HG03558 (cell line): ENCODE results near the gene LY6G6F.
"Not testable (repeated sequence)": the region's sequence is repeated elsewhere in the genome, so short reads cannot be mapped to it uniquely, and the experiment has no call there.

Source experiments
- ATAC-seq: cut with Tn5 transposase; IDR thresholded peaks from one replicate; pipeline ENCODE4 v1.9.1; 2021; ENCODE audit warnings: moderate number of reproducible peaks; ENCODE audit not compliant: unreplicated experiment; ENCODE audit errors: extremely low read depth

LY6G6F gene

DNA sequence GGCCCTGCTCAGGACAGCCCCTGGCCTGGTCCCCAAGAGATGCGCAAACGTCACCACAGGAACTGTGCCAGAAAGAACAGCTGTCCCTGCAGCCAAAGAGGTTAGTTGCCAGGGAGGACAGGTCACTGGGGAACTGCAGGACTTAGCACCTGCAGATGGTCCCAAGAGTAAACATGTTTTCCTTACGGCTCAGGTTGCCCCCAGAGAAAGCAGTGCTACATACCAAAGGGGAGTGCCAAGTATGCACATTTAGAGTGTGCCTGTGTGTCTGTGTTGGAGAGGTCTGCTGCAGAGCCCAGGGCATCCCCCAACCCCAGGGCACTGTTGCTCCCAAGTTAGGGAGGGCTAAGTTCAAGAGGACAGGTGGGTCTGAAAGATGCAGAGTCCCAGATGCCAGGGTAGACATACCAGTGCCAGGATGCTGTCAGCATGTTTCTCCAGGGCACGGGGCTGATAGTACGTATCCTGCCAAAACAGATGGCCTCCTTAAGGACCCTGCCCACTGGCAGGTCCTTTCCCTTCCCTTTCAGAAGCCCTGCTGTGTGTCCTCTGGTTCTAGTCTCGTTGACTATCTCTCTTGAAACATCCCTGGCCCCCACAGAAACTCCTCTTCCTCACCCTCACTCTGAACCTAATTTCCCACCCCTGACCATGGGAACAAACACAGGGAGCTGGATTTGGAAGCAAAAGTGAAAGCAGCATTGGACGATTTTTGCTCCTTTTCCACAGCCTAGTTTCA lies 4.8 kb upstream of the LY6G6F start:
- ATAC-seq: no peak

DNA sequence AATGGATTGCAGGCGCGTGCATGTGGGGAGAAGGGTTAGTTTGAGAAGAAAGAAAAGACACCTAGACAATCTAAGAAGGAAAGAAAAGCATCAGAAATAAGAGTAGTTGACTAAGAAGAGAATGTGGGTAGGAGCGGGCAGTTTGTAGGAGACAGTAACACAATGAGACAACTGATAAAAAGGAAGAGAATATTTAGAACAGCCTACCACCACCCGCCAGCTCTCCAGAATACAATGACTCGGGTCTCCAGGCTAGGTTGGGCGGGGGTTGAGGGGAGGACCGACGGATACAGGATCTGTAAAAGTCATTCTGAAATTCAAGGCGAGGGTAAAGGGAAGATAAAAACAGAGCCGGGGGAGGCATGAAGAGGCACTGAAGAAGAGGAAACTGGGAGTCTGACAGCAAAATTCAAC lies 4.3 kb upstream of the LY6G6F start:
- ATAC-seq: no peak

DNA sequence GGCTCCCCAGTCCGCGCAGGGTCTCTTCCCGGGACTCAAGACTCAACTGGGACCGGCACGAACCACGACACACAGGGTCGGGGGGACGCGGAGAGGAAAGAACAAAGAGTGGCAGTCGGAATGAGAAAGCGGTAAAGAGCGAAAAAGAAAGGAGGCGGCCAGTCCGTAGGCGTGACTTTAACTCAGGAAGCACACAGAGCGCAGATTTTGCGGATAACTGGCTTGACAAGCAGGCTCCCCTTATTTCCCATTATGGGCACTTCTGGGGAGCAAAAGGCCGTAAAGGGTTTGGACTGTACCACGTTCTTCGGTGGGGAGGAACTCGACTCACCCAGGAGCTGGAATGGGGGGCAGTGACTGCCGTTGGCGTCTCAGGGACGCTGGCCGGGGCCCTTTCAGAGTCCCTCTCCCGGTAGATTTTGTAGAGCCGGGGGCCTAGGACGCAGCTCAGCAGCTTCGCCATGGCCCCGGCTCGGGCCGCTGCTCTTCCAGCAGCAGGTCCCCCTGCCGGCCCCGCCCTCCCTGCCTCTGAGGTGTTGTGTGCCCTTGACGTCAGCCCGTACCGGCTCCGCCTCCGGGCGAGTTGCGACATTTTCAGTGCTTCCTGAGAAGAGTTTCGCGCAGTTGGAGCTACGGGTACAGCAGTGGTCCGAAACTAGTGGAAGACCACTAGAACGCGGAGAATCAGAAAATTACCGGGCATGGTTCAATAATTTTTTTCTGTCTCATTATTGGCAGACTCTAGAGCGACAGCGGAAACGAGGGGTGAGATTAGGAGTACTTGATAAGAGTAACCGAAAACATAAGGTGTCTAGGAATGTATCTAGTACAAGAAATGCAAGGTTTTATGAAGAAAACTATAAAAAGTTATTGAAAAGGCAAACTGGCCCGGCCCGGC lies 3.6 kb upstream of the LY6G6F start, which contains the start of gene ABHD16A:
TSS of gene ABHD16A (minus strand) at position 506 of the 898 bp plus-strand sequence. CDS start at position 463, 43 bp downstream.
- peak; percentile 80 for ATAC-seq

DNA sequence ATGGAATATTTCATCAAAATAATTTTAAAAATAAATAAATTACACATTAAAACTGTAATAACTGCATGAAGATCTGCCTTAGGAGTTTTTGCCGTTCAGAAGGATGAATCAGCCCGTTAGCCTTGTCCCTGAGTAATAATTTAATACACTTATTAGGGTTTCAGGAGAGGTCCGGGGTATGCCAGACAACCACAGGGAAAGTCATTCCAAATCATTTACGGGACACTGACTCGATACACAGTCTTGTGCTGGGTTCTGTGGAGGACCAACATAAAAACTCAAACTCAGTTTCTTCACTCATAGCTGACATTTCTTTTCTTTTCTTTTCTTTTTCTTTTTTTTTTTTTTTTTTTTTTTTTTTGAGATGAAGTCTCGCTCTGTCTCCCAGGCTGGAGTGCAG lies 735 bp upstream of the LY6G6F start:
- no peak for ATAC-seq

DNA sequence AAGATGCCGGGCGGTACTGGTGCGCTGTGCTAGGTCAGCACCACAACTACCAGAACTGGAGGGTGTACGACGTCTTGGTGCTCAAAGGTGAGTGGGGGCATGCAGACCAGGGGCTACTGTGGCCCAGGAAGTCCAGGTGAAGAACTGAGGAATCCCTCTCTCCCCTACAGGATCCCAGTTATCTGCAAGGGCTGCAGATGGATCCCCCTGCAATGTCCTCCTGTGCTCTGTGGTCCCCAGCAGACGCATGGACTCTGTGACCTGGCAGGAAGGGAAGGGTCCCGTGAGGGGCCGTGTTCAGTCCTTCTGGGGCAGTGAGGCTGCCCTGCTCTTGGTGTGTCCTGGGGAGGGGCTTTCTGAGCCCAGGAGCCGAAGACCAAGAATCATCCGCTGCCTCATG lies 1.0 kb downstream of the LY6G6F start:
- ATAC-seq: no peak

DNA sequence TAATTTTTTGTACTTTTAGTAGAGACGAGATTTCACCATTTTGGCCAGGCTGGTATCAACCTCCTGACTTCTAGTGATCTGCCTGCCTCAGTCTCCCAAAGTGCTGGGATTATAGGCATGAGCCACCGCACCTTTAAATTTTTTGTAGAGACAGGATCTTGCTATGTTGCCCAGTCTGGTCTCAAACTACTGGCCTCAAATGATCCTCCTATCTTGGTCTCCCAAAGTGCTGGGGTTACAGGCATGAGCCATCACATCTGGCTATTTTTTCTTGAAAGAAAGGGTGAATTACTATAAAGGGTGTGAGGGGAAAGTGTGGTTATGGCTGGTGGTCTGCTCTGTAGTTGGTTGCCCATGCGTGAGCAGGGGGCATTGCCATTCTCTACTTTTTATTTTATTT lies 1.6 kb downstream of the LY6G6F start:
- no peak for ATAC-seq

DNA sequence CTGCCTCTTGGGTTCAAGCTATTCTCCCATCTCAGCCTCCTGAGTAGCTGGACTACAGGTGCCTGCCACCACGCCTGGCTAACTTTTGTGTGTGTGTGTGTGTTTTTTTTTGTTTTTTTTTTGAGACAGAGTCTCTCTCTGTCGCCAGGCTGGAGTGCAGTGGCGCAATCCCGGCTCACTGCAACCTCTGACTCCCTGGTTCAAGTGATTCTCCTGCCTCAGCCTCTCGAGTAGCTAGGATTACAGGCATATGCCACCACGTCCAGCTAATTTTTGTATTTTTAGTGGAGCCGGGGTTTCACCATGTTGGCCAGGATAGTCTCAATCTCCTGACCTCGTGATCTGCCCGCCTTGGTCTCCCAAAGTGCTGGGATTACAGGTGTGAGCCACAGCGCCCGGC lies 2.5 kb downstream of the LY6G6F start:
- not testable (repeated sequence) for ATAC-seq

DNA sequence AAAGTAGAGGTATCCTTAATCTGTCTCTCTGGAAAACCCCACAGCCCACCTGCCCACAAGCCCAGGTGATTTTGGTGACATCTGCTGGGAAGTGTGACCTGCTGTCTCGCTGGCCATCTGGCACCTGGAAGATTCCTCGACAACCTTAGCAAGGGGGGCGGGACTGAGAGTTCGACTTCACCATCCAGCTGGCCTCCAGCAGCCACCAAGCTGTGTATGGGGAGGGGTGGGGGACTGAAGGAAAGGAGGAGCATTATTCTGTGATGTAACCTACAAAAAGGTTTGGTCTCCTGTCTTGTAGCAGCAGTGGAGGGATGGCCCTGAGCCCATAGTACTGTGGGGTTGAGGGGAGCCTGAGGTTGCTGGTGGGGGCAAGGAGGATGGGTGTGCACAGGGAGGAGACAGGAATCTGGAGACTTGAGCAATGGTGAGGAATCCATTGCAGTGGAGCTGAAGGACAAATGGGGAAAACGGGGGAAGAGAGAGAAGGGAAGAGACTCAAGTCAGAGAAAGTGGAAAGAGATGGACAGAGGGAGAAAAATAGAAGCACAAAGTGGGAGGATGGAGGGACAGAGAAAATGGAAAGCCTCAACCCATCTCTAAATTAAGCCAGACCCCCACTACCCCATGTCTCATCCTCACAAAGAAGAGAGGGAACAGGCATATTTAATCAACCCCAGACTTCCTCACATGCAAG lies 4.0 kb downstream of the LY6G6F start:
- no peak for ATAC-seq

DNA sequence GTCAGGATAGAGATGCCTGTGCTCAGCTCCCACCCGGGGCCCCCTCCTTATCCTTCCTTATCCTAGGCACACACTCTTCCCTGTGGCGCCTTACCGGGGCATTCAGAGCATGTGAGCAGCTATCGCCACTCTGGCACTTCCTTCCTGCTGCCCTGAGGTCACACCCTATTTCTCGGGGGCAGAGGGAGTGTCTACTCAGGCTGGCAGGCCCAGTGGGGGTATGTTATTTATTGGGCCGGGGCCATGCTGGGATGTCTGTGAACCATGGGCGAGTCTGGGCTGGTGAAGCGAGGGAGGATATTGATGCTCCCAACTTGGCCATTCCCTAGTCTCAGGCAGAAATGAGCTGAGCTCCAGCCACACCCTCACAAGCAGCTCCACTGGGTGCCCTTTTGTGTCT lies 4.6 kb downstream of the LY6G6F start:
- ATAC-seq: no peak

DNA sequence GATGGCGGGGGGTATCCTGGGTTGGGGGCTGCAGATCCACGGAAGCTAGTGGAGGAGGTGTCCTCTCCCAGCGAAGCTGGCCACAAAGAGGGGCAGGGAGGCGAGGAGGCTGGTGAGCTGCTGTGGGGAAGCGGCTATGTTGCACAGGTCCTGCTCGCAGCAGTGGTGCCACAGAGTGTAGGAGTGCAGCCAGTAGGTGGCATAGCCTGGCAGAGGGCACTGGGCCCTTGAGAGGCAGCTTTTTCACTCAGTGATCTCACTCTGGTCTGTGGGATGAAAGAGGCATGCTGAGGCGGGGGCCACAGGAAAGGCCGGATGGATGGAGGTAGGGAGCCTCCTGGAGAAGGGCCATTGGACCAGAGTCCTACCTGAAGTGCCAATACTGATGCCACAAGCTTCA lies 5.6 kb downstream of the LY6G6F start:
- no peak for ATAC-seq

DNA sequence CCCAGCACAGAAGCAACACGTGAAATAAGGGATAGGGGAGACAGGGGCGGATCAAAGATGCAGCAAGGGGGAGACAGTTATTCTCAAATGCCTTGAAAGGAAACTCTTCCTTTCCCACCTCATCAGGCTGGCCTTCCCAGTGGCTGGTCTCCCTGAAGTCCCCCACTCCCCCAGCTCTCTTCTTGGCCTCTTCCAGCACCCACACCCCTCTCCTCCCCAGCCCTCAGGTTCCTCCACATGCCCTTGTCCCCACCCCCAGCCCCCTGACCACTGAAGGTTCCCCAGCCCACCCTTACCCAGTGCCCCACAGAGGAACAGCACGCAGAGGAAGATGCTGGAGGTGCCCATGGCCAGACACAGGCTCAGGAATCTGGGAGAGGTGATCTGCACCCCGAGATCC lies 6.8 kb downstream of the LY6G6F start:
- ATAC-seq: no peak

DNA sequence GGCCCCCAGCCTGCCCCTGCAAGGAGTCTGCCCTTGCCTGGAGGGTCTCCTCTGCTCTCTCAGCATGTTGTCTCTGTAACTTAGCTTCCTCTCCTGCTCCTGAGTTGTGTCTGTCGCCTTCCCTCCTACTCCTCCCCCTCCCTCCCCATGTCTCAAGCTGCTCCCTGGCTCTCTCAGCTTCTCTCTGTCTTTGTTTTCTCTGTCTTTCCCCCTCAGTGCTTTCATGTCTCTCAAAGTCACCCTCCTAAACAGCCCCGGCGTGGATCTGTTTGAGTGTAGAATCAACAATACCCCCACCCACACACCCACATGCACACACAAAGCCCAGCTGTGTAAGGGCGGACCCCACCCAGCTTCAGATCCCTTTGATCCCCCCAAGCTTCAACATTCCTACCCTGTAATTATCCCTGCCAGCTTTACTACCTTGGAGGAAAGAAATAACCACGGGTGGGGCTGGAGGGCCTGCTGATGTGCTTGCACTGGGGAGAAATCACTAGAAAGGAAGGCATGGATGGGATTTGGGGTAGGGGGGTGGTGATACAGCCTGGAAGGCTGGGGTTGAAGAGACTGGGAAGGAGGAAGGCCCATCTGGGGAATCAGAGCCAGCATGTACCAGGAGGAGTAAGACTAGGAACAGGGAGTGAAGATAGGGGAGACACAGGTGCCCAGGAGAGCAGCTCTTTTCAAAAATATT lies 7.5 kb downstream of the LY6G6F start:
- ATAC-seq: no peak

DNA sequence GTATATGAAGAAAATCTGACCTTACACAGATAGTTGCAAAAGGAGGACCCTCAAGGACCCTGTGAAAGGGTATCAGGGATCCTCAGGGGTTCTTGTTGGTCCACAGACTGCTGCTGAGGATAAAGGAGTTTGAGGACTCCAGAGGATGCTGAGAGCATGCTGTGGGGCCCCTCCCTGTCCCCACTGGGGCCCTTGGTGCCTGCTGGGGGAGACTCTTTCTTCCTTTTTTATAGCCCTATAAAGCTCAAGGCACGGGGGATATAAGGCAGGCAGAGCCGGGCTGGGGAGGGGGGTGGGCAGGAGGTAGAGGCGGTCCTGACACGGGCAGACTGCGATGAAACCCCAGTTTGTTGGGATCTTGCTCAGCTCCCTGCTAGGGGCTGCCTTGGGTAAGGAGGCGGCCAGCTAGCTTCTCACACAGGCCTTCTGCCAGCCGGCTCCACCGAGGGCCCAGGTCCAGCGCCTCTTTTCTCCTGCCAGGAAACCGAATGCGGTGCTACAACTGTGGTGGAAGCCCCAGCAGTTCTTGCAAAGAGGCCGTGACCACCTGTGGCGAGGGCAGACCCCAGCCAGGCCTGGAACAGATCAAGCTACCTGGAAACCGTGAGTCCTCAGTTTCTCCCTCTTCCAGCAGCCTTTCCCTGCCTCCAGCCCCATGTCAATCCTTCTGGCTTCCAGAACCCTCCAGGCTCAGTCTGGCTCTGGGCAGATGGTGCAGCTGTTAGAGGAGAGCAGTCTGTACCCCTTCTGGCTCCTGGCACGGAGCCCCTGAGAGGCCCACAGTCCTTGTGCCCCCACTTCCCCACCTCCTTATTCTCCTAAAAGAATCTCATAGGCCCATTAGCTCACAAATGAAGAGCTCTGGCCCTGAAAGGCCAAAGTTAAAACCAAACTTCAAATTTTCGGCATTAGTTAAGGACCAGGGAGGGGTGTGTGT lies 8.6 kb downstream of the LY6G6F start, which contains the start of gene LY6G6D:
TSS of gene LY6G6D (plus strand) at position 327 of the 937 bp plus-strand sequence. CDS start at position 335, 8 bp downstream.
- ATAC-seq: no peak

DNA sequence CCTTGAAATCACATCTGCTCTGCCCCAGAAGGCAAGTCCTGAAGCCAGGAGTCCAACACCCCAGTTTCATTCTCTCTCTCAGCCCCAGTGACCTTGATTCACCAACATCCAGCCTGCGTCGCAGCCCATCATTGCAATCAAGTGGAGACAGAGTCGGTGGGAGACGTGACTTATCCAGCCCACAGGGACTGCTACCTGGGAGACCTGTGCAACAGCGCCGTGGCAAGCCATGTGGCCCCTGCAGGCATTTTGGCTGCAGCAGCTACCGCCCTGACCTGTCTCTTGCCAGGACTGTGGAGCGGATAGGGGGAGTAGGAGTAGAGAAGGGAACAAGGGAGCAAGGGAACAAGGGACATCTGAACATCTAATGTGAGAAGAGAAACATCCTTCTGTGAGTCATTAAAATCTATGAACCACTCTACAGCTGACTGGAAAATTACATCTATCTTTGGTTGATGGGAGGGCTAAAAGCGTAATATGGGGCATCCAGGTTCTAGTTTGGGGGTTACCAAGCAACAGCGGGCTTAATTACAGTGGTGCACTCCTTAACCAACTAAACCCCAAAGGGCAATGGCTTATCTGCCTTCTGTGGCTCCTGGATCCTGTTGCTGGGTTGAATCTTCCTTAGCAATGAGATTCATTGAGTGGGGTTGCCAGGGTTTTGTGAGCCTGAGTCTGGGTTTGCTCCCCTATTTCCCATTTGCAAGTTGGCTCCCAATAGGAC lies 11.0 kb downstream of the LY6G6F start:
- ATAC-seq: no peak

DNA sequence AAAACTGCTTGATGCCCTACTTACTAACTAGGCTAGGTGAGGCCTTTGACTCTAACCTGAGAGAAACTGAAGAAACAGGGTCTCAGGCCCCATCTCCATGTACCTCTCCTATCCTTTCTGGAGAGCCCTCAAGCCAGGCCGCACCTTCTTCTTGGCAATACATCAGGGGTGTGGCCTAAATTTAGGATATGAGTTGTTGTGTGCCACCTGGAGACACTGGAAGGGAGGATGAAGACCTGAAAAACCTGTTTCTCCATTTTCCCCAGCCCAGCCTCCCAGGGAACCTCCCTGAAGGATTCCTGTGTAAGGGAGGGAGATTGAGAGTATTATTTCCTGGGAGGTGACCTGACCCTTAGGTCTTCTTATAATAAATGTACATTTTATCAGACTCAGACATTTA lies 11.6 kb downstream of the LY6G6F start:
- no peak for ATAC-seq

DNA sequence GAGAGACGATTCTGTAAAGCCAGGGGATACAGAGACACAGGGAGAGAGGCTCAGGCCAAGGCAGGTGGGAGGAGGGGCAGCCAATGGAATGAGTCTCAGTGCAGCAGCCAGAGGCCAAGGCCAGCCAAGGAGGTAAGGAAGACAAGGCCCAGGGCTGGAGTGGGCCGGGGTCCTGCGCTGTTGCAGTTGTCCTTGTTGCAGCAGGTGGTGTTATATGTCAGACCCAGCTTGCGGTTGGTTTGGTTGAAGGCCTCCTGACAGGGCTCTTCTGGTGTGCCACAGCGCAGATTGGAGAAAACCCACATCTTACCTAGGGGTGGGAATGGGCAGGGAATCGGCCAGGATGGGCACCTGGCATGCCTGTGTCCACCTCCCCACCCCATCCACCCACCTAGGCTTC lies 12.3 kb downstream of the LY6G6F start:
- ATAC-seq: no peak

DNA sequence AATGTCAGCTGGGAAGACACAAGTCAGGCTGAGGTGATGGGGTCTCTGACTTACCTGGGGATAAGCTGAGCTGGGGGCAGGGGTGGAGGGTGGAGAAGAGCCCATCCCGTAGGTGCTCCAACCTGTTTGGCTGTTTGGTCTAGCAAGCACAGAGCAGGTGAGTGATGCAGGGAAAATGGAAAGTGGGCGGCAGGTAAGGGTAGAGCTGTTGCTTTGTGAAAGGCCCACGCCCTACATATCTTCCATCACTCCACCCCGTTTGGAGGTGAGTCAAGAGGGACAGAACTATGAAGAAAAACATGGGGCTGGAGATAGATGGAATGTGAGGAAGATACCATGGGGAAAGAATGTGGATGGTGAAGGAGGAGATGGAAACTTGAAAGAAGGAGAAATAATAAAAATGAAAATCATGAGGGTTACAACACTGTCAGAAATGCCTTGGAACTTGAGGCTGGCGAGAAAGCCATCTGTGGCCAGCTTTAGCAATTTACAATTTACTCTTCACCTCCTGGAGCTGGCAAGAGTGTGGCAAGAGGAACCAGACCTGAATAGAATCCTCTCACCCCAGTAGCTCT lies 13.6 kb downstream of the LY6G6F start:
- ATAC-seq: no peak

DNA sequence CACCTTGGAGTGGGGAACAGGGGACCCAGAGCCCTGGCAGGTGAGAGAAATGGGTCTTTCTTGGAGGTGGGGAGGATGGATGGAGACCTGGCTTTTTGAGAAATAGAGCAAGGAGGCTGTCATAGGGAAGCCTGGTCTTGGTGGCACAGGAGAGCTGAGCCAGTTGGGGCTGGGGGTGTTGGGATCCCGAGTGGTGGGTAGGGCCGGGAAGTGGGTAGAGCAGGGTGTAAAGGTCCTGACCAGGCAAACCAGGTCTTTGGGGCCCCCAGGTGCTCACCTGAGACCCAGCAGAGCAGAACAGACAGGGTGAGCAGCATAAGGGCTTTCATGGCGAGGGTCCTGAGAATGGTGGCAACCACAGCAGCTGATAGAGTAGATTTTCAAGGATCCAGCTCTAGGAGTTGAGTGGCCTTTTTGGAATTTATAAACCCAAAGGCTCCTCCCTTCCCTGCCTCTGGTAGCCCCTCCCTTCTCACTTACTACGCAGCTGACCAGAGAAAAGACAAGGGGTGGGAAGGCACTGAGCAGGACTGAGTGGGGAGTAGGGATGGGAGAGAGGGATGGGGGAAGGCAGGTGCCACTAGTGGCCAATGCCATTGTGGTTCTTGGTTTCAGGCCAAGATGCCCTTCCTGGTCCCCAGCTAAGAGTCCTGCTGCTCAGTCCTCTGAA lies 14.8 kb downstream of the LY6G6F start, which contains the start of gene LY6G6C:
TSS of gene LY6G6C (minus strand) at position 396 of the 670 bp plus-strand sequence. CDS start at position 329, 67 bp downstream.
- ATAC-seq: no peak
